Naive thymus-derived CD8-positive, alpha-beta T cell (primary cell): ENCODE results near the gene GPATCH4. TPM values are rescaled to one million over a fixed set of nuclear protein-coding genes. Genes with fewer than 3 reads are reported as not detected.
"Not testable (repeated sequence)": the region's sequence is repeated elsewhere in the genome, so short reads cannot be mapped to it uniquely, and the experiment has no call there.

ENCODE experiments used
- ATAC-seq, 2 donors: fragments of 150-1000 bp; cut with Tn5 transposase in 1 of 2; sonication (Bioruptor Pico), chemical (Tn5 transposase) in 1 of 2; 1 replicate in 1 of 2; 2 replicates in 1 of 2; pipeline ENCODE4 v1.10.0; 2021; ENCODE audit warnings: mild to moderate bottlenecking in 2 of 2, moderate library complexity in 2 of 2
- POLR2A ChIA-PET: fragments of 350-600 bp; sonication (Branson Sonifier 250); formaldehyde crosslinking; loops from one replicate; lab custom pipeline; 2021; ENCODE audit warnings: antibody characterized with exemption; lab: Charles Lee
- DNase-seq, 10 donors: peaks; one replicate each; pipeline versions ENCODE4 v3.0.0 to v3.0.0-alpha.2; 2020 to 2022
- H3K27ac Mint-ChIP-seq, 10 donors: one replicate each; pipeline ENCODE4 v1.8.0; 2020 to 2022; ENCODE audit warnings: mild to moderate bottlenecking in 10 of 10, mixed read lengths in 10 of 10, moderate library complexity in 4 of 10, inconsistent platforms in 1 of 10
- H3K27me3 Mint-ChIP-seq, 5 donors: one replicate each; pipeline ENCODE4 v1.8.0; 2021 to 2022; ENCODE audit warnings: mixed read lengths in 5 of 5
- H3K36me3 Mint-ChIP-seq, 3 donors: one replicate each; pipeline ENCODE4 v1.8.0; 2020 to 2022; ENCODE audit warnings: mixed read lengths in 3 of 3, mild to moderate bottlenecking in 2 of 3, inconsistent platforms in 1 of 3
- H3K4me1 Mint-ChIP-seq, 4 donors: one replicate each; pipeline ENCODE4 v1.8.0; 2021 to 2022; ENCODE audit warnings: mixed read lengths in 4 of 4
- H3K4me3 Mint-ChIP-seq, 10 donors: one replicate each; pipeline ENCODE4 v1.8.0; 2020 to 2022; ENCODE audit warnings: mild to moderate bottlenecking in 10 of 10, mixed read lengths in 10 of 10, moderate library complexity in 6 of 10, inconsistent platforms in 1 of 10
- H3K9me3 Mint-ChIP-seq, 9 donors: one replicate each; pipeline ENCODE4 v1.8.0; 2020 to 2022; ENCODE audit warnings: mixed read lengths in 9 of 9, mild to moderate bottlenecking in 3 of 9, inconsistent platforms in 1 of 9, moderate library complexity in 1 of 9
- polyA plus RNA-seq, 3 donors: library from polyadenylated mRNA; unstranded; fragments of 300-500 nt; fragmentation: Illumina TruSeq; gene quantifications; one replicate each; pipeline ENCODE4 v1.2.3, GENCODE V29; 2021
- total RNA-seq, 8 experiments: library from RNA in 2 of 8; stranded (reverse) in 2 of 8; gene quantifications; one replicate each; pipeline ENCODE4 v1.2.3 and lab custom pipeline; 2021 to 2026

Gene GPATCH4
- total and polyA plus RNA-seq, 5 experiments from 2014 or later = 27.3 to 70.4 (median 44.2) TPM

DNA sequence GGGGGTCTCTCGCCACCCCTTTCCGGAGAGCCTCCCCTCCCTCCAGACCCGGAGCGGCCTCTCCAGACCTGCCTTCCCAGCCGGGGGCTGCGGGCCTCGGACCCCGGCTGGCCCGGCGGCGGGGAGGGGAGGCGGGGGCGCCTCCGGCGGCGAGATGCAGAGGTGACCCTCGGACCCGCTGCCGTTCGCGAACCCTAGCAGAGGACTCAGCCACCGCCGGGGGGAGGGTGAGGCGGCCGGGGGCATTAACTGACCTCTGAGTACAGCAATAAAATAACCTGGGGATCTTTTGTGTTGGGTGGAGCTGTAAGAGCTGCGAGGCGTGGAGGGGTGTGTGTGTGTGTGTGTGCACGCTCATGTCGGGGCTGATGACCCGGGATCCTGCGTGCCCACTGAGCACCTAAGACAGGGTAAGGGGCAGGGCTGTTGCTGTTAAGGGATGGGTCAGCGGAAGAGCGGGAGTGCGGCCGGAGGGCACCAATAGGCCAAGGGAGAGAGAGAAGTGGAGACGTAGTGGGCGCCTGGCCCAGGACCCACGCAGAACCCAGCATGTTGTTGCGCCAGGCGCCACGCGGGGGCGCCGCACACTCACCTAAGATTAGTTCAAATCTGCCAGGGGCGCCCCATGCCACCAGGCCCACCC, 24.3 kb upstream of the GPATCH4 start:
- H3K27me3 Mint-ChIP-seq = peaks cover 29 to 58% (median 51%) of the 10 kb centered on the region in 5 donors
- H3K27ac Mint-ChIP-seq = peak overlapping the region in 2 of 10 donors; percentile 46 to 78
- H3K4me1 Mint-ChIP-seq = peaks cover 6 to 14% (median 11%) of the 10 kb centered on the region in 4 donors
- H3K36me3 Mint-ChIP-seq = no peaks in the 10 kb centered on the region
- no peaks in the 10 kb centered on the region for H3K9me3 Mint-ChIP-seq
- H3K4me3 Mint-ChIP-seq = peak overlapping the region; percentile 68 to 88 (median 82)
- ATAC-seq (peak; percentile 65 to 69), DNase-seq (peak; percentile 34 to 83 (median 66))
- POLR2A ChIA-PET = no interaction called here

DNA sequence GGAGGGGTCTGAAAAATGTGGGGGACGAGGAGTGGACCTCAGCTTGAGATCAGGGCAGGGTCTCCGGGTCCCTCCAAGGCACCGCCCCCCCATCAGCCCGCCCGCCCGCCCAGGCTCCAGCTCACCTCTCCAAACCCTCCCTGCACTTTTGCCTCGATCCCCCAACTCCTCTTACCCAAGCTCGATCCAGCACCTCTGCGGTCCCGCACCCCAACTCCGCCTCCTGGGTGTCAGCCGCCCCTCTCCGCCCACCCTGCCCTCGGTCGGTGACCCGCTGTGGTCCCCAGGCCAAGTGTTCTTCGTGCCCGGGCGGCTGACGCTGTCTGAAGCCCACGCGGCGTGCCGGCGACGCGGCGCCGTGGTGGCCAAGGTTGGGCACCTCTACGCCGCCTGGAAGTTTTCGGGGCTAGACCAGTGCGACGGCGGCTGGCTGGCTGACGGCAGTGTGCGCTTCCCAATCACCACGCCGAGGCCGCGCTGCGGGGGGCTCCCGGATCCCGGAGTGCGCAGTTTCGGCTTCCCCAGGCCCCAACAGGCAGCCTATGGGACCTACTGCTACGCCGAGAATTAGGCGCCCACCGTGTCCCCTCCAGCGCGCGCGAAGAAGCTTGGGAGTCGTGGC, 23.6 kb upstream of the GPATCH4 start:
- POLR2A ChIA-PET = interaction anchor here (0.5 to 0.9 kb wide), 2 partner anchors 13 to 150 kb away, joined by 3 to 6 read pairs; no protein-coding TSS in a partner anchor
- no peaks in the 10 kb centered on the region for H3K36me3 Mint-ChIP-seq
- DNase-seq = peak in 2 of 10 donors; percentile 14 to 19
- H3K9me3 Mint-ChIP-seq = no peaks in the 10 kb centered on the region
- no peak overlapping the region for H3K27ac Mint-ChIP-seq
- H3K4me1 Mint-ChIP-seq = peaks cover 6 to 14% (median 11%) of the 10 kb centered on the region in 4 donors
- H3K4me3 Mint-ChIP-seq = peak overlapping the region in 9 of 10 donors; percentile 10 to 69 (median 59)
- ATAC-seq = peak; percentile 22 to 25
- peaks cover 31 to 64% (median 52%) of the 10 kb centered on the region in 5 donors for H3K27me3 Mint-ChIP-seq

DNA sequence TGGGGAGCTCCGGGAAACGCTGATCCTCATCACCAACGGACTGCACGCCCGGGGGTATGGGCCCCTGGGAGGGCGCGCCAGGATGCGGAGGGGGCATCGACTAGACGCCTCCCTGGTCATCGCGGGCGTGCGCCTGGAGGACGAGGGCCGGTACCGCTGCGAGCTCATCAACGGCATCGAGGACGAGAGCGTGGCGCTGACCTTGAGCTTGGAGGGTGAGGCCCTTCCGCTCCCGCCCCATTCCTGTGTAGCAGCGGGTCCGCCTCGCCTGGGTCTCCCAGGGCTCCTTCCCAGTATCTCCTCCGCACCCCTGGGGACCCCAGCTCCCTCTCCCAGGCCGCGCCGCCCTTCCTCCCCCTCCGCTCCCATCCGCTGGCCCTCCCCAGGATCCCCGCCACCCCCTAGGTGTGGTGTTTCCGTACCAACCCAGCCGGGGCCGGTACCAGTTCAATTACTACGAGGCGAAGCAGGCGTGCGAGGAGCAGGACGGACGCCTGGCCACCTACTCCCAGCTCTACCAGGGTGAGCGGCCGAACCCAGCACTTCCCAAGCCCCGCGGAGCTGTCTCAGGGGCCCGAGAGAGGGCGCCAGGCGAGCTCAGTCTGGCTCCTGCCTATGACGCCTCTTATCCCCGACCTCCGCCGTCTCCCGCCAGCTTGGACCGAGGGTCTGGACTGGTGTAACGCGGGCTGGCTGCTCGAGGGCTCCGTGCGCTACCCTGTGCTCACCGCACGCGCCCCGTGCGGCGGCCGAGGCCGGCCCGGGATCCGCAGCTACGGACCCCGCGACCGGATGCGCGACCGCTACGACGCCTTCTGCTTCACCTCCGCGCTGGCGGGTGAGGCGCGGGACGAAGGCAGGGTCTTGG, 22.9 kb upstream of the GPATCH4 start:
- Mint-ChIP-seq H3K4me1 (peaks cover 6 to 14% (median 11%) of the 10 kb centered on the region in 4 donors), H3K9me3 (no peaks in the 10 kb centered on the region), H3K27ac (no peak overlapping the region), H3K27me3 (peaks cover 31 to 71% (median 56%) of the 10 kb centered on the region in 5 donors), H3K4me3 (peak overlapping the region in 9 of 10 donors; percentile 47 to 69 (median 63)), H3K36me3 (no peaks in the 10 kb centered on the region)
- POLR2A ChIA-PET = interaction anchor here (0.5 to 1.0 kb wide), 4 partner anchors 12 to 151 kb away, joined by 3 to 6 read pairs (median 4); partner anchors contain the start of gene MRPL24
- peak in 4 of 10 donors; percentile 30 to 35 (median 32) for DNase-seq
- peak; percentile 64 to 66 for ATAC-seq

DNA sequence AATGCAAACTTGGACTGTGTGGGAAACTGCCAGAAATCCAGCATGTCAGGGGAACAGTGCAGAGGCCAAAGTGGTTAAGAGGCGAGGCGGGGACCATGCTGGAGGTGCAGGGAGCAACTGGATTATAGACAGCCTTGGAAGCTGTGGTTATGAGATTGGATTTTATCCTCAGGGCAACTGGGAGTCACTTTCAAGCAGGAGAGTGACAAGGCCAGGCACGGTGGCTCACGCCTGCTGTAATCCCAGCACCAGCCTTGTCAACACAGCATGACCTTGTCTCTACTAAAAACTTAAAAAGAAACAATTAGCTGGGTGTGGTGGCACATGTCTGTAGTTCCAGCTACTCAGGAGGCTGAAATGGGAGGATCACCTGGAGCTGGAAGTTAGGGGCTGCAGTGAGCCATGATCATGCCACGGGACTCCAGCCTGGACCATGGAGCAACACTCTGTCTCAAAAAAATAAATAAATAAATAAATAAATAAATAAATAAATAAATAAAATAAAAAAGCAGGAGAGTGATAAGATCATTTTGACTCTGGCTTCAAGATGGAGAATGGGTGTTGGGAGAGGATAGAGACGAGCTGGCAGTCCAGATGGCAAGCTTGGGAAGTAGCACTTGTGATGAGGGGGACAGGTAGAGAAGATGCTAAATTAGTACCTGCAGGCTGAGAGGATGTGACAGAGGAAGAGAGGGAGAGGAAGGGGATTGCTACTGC, 21.5 kb upstream of the GPATCH4 start:
- ATAC-seq (no peak), DNase-seq (no peak)
- no peak overlapping the region for H3K27ac Mint-ChIP-seq
- no peaks in the 10 kb centered on the region for H3K36me3 Mint-ChIP-seq
- no peaks in the 10 kb centered on the region for H3K9me3 Mint-ChIP-seq
- H3K4me3 Mint-ChIP-seq = peak overlapping the region in 7 of 10 donors; percentile 21 to 61 (median 52)
- peaks cover 31 to 68% (median 58%) of the 10 kb centered on the region in 5 donors for H3K27me3 Mint-ChIP-seq
- peaks cover 6 to 14% (median 11%) of the 10 kb centered on the region in 4 donors for H3K4me1 Mint-ChIP-seq
- POLR2A ChIA-PET = no interaction called here

DNA sequence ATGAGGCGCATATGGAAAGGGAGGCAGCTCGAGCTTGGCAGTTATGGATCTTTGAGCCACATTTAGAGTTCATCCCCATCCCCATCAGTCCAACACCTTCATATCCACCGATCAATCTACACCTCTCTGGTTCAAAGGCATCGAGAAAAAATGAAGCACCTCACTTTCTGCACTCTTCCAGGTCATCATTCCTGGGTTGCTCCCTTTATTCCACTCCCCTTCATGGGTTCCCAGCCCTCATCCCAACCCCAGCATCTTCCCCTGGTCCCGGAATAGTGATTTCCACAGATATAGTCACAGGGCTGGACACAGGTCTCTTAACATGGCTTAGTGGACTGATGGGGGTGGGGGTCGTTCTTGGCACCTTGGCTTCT, 18.3 kb upstream of the GPATCH4 start:
- no peaks in the 10 kb centered on the region for H3K36me3 Mint-ChIP-seq
- H3K4me3 Mint-ChIP-seq = no peak overlapping the region
- POLR2A ChIA-PET = no interaction called here
- peaks cover 25 to 73% (median 55%) of the 10 kb centered on the region in 5 donors for H3K27me3 Mint-ChIP-seq
- DNase-seq (no peak), ATAC-seq (no peak)
- H3K9me3 Mint-ChIP-seq = no peaks in the 10 kb centered on the region
- no peak overlapping the region for H3K27ac Mint-ChIP-seq
- peaks cover 0 to 7% (median 2%) of the 10 kb centered on the region in 4 donors for H3K4me1 Mint-ChIP-seq

DNA sequence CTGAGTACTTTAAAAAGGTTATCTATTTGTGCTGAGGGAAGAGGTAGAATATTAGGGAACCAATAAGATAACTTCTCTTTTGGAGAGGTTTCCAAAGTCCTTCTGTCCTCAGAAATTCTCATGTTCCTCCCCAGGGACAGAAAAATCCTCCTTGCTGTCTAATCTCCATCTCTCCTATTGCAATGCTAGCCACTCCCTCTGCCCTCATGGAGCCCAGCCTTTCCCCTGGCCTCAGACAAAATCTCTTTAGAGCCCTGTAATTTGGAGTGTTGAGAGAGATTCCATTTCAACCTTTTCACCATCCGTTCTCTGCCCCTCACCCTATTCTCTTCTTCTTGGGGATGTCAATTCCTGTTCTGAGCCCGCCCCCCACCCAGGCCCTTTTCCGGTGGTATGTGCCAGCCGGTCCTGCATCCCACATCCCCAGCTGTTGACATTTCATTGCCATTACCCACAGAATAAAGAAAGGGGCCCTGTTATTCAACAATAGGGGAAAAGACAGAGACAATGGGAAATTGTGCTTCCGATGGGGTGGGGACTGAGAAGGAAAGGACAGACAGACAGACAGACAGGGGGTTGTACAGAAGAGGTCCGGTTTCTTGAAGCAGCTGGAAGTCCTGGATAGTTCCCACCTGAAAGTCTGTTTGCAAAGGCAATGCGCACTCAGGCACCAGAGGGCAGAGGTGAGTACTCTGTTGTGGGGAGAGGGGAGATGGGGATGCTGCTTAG, 17.7 kb upstream of the GPATCH4 start, which contains the start of gene HAPLN2:
Gene HAPLN2 (plus strand): TSS at position 563 of the 729 bp plus-strand sequence. CDS start 4,076 bp downstream, outside the sequence.
- ATAC-seq (peak in 1 of 2 donors; percentile 42), DNase-seq (no peak)
- Mint-ChIP-seq H3K9me3 (no peaks in the 10 kb centered on the region), H3K27me3 (peaks cover 25 to 69% (median 55%) of the 10 kb centered on the region in 5 donors), H3K27ac (no peak within 1 kb of the TSS), H3K4me3 (no peak within 1 kb of the TSS), H3K36me3 (no peaks in the 10 kb centered on the region), H3K4me1 (peaks cover 0 to 4% (median under 1%) of the 10 kb centered on the region in 4 donors)
- POLR2A ChIA-PET = interaction anchor here (0.7 kb wide), 1 partner anchor 12 kb away, joined by 9 read pairs; no protein-coding TSS in a partner anchor

DNA sequence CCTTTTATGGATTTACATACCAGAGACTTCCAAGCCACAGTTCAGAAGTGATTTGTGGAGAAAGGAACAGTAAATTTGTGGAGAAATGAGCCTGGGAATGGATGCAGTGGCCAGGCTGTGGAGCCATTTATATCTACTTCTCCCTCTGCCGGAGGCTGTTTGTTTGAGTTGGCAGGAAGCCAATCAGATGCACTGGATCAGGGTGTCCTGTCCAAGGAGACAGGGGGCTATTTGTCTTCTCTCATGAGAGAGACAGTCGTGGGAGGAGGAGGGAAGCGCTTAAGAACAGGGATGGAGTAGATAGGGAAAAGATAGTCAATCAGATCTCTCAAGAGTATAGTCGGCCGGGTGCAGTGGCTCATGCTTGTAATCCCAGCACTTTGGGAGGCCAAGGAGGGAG, 15.2 kb upstream of the GPATCH4 start:
- no peak overlapping the region for H3K4me3 Mint-ChIP-seq
- DNase-seq = no peak
- POLR2A ChIA-PET = no interaction called here
- H3K36me3 Mint-ChIP-seq = no peaks in the 10 kb centered on the region
- H3K9me3 Mint-ChIP-seq = no peaks in the 10 kb centered on the region
- no peak for ATAC-seq
- peaks cover 21 to 65% (median 51%) of the 10 kb centered on the region in 5 donors for H3K27me3 Mint-ChIP-seq
- peaks cover 0 to 2% (median 0%) of the 10 kb centered on the region in 4 donors for H3K4me1 Mint-ChIP-seq
- peak overlapping the region in 1 of 10 donors; percentile 74 for H3K27ac Mint-ChIP-seq

DNA sequence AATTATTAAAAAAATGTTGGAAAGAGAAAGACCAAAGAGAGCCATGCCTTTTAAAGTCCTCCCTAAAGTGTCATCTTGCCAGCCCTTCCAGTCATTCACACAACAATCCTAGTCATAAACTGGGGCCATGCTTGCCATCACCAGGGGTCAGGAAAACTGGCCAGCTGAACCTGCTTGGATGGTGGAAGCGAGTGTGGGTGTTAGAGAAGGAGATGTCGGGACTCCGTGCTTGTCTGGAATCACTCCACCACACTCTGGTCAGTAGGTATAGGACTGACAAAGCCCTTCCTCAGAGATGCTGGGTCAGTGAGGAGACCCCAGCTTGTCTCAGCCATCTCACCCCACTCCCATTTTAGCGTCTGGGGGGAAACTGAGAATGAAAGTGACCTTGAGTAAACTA, 14.7 kb upstream of the GPATCH4 start:
- peaks cover 0 to 2% (median 0%) of the 10 kb centered on the region in 4 donors for H3K4me1 Mint-ChIP-seq
- no peak overlapping the region for H3K27ac Mint-ChIP-seq
- peaks cover 21 to 60% (median 46%) of the 10 kb centered on the region in 5 donors for H3K27me3 Mint-ChIP-seq
- H3K9me3 Mint-ChIP-seq = no peaks in the 10 kb centered on the region
- H3K4me3 Mint-ChIP-seq = no peak overlapping the region
- POLR2A ChIA-PET = no interaction called here
- ATAC-seq = no peak
- no peaks in the 10 kb centered on the region for H3K36me3 Mint-ChIP-seq
- DNase-seq = no peak

DNA sequence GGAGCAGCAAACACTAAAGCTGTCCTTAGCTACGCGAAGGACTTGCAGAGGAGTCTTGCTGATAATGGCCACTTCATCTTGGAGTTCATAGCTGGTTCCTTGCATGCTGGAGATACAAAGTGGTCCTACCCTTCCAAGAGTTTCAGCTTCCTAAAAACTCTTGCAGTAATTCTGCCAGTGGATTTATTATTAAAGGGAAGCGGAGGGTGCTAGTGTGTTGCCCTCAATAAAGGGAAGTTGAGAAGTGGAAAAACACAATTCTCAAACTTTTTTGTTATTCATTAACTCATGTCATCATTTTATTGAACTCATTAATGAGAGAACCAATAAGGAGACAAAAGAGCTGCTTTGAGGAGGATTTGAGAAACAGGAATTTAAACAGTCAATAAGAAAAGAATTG, 11.4 kb upstream of the GPATCH4 start:
- no peak for ATAC-seq
- Mint-ChIP-seq H3K4me3 (no peak overlapping the region), H3K27me3 (peaks cover 11 to 38% (median 21%) of the 10 kb centered on the region in 5 donors), H3K9me3 (no peaks in the 10 kb centered on the region), H3K4me1 (peaks cover 6 to 15% (median 10%) of the 10 kb centered on the region in 4 donors), H3K27ac (peak overlapping the region in 1 of 10 donors; percentile 40), H3K36me3 (no peaks in the 10 kb centered on the region)
- DNase-seq = no peak
- POLR2A ChIA-PET = no interaction called here

DNA sequence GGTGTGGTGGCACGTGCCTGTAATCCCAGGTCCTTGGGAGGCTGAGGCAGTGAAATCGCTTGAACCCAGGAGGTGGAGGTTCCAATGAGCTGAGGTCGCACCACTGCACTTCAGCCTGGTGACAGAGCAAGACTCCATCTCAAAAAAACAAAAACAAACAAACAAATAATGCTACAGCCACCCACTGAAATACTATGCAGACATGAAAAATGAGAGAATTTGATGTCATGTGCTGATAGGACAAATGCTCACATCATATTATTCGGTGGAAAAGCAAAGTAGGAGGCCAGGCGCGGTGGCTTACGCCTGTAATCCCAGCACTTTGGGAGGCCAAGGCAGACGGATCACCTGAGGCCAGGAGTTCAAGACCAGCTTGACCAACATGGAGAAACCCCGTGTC, 8.8 kb upstream of the GPATCH4 start:
- not testable (repeated sequence) for DNase-seq, ATAC-seq, H3K36me3 Mint-ChIP-seq, H3K4me3 Mint-ChIP-seq, H3K27ac Mint-ChIP-seq, H3K9me3 Mint-ChIP-seq
- POLR2A ChIA-PET = interaction anchor here (0.6 to 1.1 kb wide), 2 partner anchors 22 to 873 kb away, joined by 3 to 4 read pairs; no protein-coding TSS in a partner anchor
- H3K27me3 Mint-ChIP-seq = peaks cover 5 to 17% (median 11%) of the 10 kb centered on the region in 5 donors
- H3K4me1 Mint-ChIP-seq = peaks cover 4 to 15% (median 13%) of the 10 kb centered on the region in 4 donors

DNA sequence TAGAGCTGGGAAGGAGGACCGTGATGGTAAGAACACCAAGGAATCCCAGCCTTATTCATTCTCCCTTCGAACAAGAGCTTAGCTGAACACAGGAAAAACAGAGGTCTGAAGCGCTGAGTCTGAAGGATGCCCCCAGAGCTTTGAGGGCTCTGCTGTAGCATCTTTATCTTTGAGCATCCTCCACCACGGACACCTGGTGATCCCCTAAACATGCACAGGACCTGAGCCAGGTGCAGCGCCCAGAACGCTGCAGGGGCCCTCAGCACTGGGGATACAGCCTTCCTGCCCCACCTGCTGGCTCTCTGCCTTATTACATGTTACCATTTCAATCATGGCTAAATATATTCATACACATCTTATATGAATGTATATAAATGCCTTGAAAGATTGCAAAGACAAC, 7.7 kb upstream of the GPATCH4 start:
- DNase-seq = peak; percentile 33 to 78 (median 61)

More for the DNA sequence above, 7.7 kb upstream of the GPATCH4 start:
- Mint-ChIP-seq H3K36me3 (no peaks in the 10 kb centered on the region), H3K4me3 (no peak overlapping the region), H3K27ac (no peak overlapping the region), H3K4me1 (peaks cover 4 to 15% (median 13%) of the 10 kb centered on the region in 4 donors), H3K27me3 (peaks cover 5 to 14% (median 11%) of the 10 kb centered on the region in 5 donors), H3K9me3 (no peaks in the 10 kb centered on the region)
- POLR2A ChIA-PET = interaction anchor here (1.0 to 1.8 kb wide), 9 partner anchors 9 to 223 kb away, joined by 3 to 9 read pairs (median 5); partner anchors contain the start of genes MEF2D and TTC24
- ATAC-seq = peak; percentile 80 to 83
